Measurements from ENCODE around the gene BRMS1. TPM values are rescaled to one million over a fixed set of nuclear protein-coding genes. Genes with fewer than 3 reads are reported as not detected.

BRMS1 gene
- total RNA-seq, 1 donor, result 43.1 TPM

DNA sequence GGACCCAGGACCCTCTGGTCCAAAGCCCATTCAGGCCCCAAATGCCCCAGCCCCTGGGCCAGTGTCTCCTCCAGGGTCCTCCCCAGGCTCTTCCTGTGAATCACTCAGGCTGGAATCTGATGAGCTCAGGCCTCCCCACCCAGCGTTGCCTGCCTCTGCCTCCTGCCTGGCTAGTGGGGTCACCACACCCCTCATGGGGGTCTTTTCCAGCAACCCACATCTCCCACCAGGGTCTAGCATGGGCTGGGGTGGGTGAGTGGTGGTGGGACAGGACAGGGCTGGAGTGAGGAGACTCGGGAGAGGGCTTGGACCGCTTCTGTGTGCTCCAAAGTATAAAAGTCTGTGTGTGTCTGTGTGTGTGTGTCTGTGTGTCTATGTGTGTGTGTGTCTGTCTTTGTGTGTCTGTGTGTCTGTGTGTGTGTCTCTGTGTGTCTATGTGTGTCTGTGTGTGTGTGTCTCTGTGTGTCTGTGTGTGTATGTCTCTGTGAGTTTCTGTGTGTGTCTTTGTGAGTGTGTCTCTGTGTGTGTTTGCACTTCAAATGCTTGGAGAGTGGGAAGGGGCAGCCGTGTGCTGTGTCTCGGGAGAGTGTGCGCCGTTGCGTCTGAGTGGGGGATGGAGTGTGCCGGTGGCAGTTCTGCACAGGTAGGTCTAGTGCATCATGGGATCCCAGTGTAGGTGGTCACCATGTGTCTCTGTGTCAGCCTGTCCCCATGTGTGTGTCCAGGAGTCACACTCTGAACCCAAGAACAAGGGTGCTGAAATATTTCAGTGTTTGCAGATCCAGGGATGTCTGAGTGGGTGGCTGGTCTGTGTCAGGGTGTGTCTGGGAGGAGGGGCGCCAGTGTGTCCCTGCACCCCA lies 17.5 kb downstream of the BRMS1 start:
- Histone ChIP-seq H3K27ac (ENCODE audit: low read depth, low read length) (peak overlapping the region; percentile 77), H3K9me3 (ENCODE audit: low read depth, low read length) (no peaks in the 10 kb centered on the region), H4K20me1 (ENCODE audit: insufficient read depth, low read length) (peaks cover 4% of the 10 kb centered on the region), H2AFZ (ENCODE audit: low read length) (peak overlapping the region; percentile 63), H3K4me2 (ENCODE audit: insufficient read depth, low read length) (peak overlapping the region; percentile 62), H3K4me3 (ENCODE audit: insufficient read depth, low read length) (no peak overlapping the region), H3K79me2 (ENCODE audit: insufficient read depth, low read length) (peaks cover 3% of the 10 kb centered on the region), H3K27me3 (ENCODE audit: insufficient read depth, low read length) (no peaks in the 10 kb centered on the region), H3K4me1 (ENCODE audit: insufficient read depth, low read length) (peaks cover 57% of the 10 kb centered on the region), H3K36me3 (ENCODE audit: insufficient read depth, low read length) (peaks cover 14% of the 10 kb centered on the region)
- peak; percentile 95 for DNase-seq (ENCODE audit: insufficient read length, low spot score, missing footprints)
- TF ChIP-seq, protein P1, sequence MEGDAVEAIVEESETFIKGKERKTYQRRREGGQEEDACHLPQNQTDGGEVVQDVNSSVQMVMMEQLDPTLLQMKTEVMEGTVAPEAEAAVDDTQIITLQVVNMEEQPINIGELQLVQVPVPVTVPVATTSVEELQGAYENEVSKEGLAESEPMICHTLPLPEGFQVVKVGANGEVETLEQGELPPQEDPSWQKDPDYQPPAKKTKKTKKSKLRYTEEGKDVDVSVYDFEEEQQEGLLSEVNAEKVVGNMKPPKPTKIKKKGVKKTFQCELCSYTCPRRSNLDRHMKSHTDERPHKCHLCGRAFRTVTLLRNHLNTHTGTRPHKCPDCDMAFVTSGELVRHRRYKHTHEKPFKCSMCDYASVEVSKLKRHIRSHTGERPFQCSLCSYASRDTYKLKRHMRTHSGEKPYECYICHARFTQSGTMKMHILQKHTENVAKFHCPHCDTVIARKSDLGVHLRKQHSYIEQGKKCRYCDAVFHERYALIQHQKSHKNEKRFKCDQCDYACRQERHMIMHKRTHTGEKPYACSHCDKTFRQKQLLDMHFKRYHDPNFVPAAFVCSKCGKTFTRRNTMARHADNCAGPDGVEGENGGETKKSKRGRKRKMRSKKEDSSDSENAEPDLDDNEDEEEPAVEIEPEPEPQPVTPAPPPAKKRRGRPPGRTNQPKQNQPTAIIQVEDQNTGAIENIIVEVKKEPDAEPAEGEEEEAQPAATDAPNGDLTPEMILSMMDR (IDR thresholded peaks at IDR 0.05; ENCODE audit: extremely low read depth, low read depth, low read length), result no peak

- peak; percentile 93 for DNase-seq (ENCODE audit: insufficient read length, low spot score, missing footprints)
- Histone ChIP-seq H2AFZ (ENCODE audit: low read length) (no peak overlapping the region), H3K4me1 (ENCODE audit: insufficient read depth, low read length) (peaks cover 59% of the 10 kb centered on the region), H3K4me2 (ENCODE audit: insufficient read depth, low read length) (peak overlapping the region; percentile 51), H3K79me2 (ENCODE audit: insufficient read depth, low read length) (no peaks in the 10 kb centered on the region), H3K9me3 (ENCODE audit: low read depth, low read length) (no peaks in the 10 kb centered on the region), H3K36me3 (ENCODE audit: insufficient read depth, low read length) (peaks cover 5% of the 10 kb centered on the region), H3K27me3 (ENCODE audit: insufficient read depth, low read length) (no peaks in the 10 kb centered on the region), H4K20me1 (ENCODE audit: insufficient read depth, low read length) (no peaks in the 10 kb centered on the region), H3K4me3 (ENCODE audit: insufficient read depth, low read length) (no peak overlapping the region), H3K27ac (ENCODE audit: low read depth, low read length) (peak overlapping the region; percentile 77)
- TF ChIP-seq, protein P1 (IDR thresholded peaks at IDR 0.05; ENCODE audit: extremely low read depth, low read depth, low read length), result no peak
Measured at GRCh38 chr11:66326261-66327111, 18.4 kb downstream of the BRMS1 start.

GRCh38 chr11:66325263-66325671 lies 19.6 kb downstream of the BRMS1 start:
- Histone ChIP-seq H2AFZ (ENCODE audit: low read length) (no peak overlapping the region), H3K4me2 (ENCODE audit: insufficient read depth, low read length) (no peak overlapping the region)
- peak; percentile 65 for DNase-seq (ENCODE audit: insufficient read length, low spot score, missing footprints)

More at GRCh38 chr11:66325263-66325671, 19.6 kb downstream of the BRMS1 start:
- no peak overlapping the region for H3K4me3 ChIP-seq (ENCODE audit: insufficient read depth, low read length)
- H4K20me1 ChIP-seq (ENCODE audit: insufficient read depth, low read length), result no peaks in the 10 kb centered on the region
- no peaks in the 10 kb centered on the region for H3K9me3 ChIP-seq (ENCODE audit: low read depth, low read length)
- peak overlapping the region; percentile 7 for H3K27ac ChIP-seq (ENCODE audit: low read depth, low read length)
- H3K4me1 ChIP-seq (ENCODE audit: insufficient read depth, low read length), result peaks cover 59% of the 10 kb centered on the region
- H3K36me3 ChIP-seq (ENCODE audit: insufficient read depth, low read length), result no peaks in the 10 kb centered on the region
- no peaks in the 10 kb centered on the region for H3K79me2 ChIP-seq (ENCODE audit: insufficient read depth, low read length)
- no peaks in the 10 kb centered on the region for H3K27me3 ChIP-seq (ENCODE audit: insufficient read depth, low read length)
- TF ChIP-seq, protein P1 (IDR thresholded peaks at IDR 0.05; ENCODE audit: extremely low read depth, low read depth, low read length), result no peak
